NCI-H446 treated with DMSO at 0.1 percent for 48 hours (cell line): ENCODE results near the gene CCDC122.

Experiments
- DNase-seq: peaks from one replicate; lab custom pipeline; 2025; lab: John Stamatoyannopoulos, UW

The CCDC122 gene

GRCh38 chr13:43878892-43879754, at the start of gene CCDC122:
CCDC122 (minus strand) TSS chr13:43879740; CDS start chr13:43869376, 10,364 bp downstream.
- no peak for DNase-seq

DNA sequence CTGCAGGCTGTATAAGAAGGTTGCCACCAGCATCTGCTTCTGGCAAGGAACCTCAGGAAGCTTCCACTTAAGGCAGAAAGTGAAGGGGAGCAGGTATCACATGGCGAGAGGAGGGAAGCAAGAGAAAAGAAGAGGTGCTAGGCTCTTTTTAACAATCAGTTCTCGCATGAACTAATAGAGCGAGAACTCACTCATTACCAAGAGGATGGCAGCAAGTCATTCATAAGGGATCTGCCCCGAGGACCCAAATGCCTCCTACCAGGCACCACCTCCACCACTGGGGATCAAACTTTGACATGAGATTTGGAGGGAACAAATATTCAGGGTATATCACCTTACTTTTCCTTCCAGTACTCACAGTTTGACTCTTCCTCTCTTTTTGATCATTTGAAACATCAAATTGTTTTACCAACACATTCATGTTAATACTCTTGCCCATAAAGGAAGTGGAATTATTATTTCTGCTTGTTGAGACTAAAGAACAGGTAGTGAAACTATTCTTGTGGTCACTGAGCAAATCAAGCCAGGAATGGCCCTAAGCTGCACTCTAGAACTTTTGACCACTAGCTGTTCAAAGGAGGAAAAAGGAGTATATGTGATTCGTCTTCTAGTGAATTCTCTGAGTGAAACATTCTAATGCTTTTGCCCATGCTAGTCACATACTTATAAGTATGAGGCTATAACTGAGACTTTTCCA, 45.2 kb upstream of the CCDC122 start:
- DNase-seq, result no peak

GRCh38 chr13:43920965-43921674, 41.6 kb upstream of the CCDC122 start:
- DNase-seq, result no peak

DNA sequence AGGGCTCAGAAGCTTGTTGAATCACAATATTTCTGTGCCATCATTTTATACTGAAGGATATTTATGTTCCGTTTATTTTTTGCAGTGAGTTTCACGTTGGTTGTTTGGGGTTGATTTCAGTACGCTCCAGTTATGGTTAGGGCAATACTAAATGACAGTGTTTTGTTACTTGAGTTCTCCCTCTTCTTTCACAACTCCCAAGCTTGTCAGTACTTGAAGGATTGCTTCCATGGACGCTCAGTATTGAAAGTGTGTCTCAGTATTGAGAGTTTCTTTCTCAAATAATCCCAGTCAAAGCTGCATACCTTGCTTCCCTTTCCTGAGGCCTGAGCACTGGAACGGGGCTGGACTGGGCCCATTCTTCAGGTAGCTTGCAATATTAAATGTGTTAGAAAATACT, 39.1 kb upstream of the CCDC122 start:
- DNase-seq, result no peak

- DNase-seq, result no peak
Observed at GRCh38 chr13:43916828-43917227, 37.3 kb upstream of the CCDC122 start.

- DNase-seq, result no peak
Observed at GRCh38 chr13:43915451-43915850, 35.9 kb upstream of the CCDC122 start.

DNA sequence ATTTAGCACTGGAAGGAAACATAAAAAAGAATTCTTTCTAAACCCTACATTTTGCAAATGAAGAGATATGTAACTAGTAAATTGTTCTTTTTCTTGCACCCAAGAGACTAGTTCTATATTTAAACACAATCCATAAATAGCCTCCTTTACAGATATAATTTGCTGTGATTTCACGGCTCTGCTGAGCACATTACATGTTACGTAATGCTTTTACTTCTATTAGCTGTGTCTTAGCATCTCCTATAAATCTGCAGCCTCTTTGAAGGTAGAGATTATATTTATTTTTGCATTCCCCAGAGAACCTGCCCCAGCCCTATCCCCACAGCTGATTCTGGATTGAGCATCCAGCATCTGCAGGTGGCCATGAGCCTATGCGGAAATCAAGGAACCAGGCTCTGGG, 32.3 kb upstream of the CCDC122 start:
- DNase-seq, result no peak

GRCh38 chr13:43911278-43911677, 31.7 kb upstream of the CCDC122 start:
- DNase-seq, result no peak

DNA sequence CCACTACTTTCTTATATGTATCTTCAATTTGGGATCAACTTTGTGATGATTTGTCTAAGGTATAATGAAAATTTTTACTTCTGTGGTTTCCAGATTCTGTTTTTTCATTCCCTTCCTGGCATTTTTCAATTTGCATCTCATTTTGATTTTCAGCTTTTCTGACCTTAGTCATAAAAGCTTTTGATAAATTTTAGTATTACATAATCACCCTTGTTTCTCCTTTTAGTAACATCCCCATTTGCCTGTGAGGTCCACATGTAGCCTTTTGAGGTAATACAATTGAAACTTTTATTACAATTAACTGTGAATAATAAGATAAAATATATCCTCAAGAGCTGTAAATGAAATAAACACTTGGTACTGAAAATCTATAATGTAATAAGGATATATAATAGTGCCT, 31.3 kb upstream of the CCDC122 start:
- DNase-seq, result no peak

DNA sequence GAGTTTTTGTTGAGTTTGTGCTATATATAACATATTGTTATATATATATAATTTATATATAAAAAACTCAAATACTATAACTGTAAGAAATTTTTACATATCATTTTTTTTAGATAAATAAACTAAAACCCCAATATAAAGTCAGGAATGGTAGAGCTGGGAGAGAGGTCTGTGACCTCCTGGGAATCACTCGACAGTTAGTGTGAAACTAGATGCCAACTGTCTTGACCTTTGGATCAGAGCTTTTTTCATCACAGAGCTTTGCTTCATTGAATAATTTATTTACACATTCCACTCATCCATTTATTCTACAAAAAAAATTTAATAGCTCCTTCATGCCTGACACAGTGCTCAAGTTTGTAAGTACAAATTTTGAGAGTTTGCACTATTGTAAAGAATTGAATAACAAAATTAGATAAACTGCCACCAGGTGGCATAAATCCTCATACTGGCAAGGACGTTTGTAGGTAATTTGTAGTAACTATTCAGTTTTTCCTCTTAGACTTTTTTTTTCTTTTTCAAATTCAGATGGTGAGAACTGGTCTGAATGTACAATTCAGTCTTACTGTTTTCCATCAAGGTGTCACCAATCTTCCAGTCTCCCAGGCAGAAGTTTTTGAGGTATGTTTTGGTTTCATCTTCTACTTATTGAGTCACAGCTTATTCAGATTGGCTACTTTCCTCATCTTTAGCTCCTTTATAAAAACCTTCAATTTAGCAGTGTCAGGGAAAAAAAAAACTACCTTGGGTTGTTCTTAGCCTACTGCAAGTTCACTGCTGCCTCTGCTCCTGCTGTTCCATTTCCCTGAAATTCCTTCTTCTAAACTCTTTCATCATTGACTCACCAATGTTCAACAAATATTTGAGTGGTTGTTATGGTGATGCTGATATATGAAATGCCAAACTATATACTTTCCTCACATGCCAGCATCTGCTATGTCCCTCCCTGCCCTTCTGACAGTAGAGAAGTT, 28.9 kb upstream of the CCDC122 start:
- DNase-seq, result peak; percentile 24

GRCh38 chr13:43905435-43906031, 26.0 kb upstream of the CCDC122 start:
- DNase-seq, result peak; percentile 52

GRCh38 chr13:43895940-43896339, 16.4 kb upstream of the CCDC122 start:
- no peak for DNase-seq

GRCh38 chr13:43894438-43894837, 14.9 kb upstream of the CCDC122 start:
- no peak for DNase-seq

DNA sequence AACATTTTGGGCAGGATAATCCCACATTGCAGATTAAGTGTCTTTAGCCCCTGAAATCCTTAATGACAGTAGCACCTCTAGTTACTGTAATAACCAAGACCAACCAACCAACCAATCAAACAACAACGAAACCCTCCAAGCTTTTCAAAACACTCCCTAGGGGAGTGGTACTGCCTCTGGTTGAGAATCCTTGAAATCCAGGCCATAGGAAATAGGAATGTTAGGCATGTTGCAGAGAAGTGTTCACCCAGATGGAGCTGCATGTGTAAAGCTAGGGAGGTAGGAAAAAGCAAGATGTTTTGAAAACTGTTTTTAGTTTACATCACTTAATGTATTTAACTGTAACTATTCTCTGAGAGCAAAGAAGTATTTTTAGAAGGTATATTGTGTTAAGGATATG, 4.7 kb upstream of the CCDC122 start:
- no peak for DNase-seq

DNA sequence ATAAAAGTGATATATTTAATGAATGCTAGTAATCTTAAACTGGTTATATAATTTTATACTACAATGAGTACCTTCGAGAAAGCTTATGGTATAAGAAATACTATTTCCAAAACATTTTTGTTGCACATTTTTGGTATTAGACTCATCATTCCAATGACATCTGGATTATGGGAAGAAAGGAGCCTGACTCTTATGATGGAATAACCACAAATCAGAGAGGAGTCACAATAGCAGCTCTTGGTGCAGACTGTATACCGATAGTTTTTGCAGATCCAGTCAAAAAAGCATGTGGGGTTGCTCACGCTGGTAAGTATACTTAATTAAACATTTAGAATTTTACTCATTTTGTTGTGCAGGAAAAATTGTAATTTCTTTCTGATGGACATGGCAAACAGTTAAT, 4.1 kb upstream of the CCDC122 start:
- no peak for DNase-seq

DNA sequence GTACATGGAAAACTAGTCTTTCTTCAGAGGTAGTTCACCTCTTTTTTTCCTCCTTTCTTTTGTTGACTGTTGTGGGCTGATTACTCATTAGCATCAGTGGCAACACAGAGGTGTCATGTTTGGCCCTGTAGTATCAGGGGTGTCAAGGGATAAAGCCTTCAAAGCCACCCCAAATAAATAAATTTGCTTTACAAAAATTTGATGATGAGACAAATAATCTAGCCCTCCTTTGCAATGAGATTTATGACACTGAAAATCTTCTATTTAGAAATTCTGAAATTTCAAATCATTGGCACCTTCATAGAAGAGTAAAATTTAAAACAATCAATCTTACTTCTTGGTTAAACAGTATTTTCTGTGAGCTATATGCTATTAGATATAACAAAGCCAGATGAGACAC, 2.0 kb upstream of the CCDC122 start:
- no peak for DNase-seq

DNA sequence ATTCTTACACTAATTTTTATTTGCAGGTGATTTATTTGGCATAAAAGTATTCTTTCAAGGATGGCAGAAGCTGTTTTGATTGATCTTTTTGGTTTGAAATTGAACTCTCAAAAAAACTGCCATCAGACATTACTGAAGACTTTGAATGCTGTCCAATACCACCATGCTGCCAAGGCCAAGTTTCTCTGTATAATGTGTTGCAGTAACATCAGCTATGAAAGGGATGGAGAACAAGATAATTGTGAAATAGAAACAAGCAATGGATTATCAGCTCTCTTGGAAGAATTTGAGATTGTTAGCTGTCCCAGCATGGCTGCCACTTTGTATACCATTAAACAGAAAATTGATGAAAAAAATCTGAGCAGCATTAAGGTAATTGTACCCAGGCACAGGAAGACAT, 1.4 kb upstream of the CCDC122 start:
- DNase-seq, result no peak

- no peak for DNase-seq
Observed at GRCh38 chr13:43880214-43880855, 795 bp upstream of the CCDC122 start.

DNA sequence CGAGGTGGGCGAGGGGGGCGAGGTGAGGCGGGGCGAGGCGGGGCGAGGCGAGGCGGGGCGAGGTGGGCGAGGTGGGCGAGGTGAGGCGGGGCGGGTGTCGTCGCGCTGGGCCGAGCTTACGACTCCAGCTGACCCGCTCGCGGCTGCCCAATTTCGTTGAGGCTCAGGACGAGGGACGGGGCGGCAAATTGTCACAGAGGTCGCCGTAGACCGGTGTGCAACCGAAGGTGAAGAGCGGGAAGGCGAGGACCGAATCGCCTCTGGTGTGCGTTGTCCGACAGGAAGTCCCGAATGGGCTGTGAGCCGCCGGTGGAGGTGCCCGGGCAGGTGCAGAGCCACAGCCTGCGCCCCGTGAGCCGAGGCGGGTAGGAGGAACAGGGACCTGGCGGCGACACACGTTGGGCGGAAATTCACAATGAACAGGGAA, 228 bp upstream of the CCDC122 start, which contains the start of gene LACC1:
LACC1 (plus strand) TSS at position 150 of the 427 bp plus-strand sequence. CDS start 1,082 bp downstream, outside the sequence.
- no peak for DNase-seq

DNA sequence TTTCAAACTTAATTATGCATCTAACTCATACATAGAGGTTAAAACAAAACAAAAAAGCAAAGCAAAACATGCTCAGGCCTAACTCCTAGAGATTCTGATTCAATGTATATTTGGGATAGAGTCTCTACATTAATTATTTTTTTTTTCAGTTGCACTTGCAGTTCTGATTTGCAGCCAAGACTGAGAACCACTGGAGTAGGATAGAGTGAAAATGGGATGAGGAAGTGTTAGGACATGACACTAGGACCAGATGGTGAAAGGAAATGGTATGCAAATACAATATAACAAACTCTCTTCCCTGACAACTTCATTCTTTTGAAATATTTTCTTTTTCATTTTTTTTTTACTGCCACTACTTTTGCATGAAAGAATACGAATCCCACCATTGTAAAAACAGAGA, 1.8 kb downstream of the CCDC122 start:
- DNase-seq, result peak; percentile 58
